H9 (cell line): ENCODE measurements around the gene RNF217. TPM values are rescaled to one million over a fixed set of nuclear protein-coding genes. Genes with fewer than 3 reads are reported as not detected.

Source experiments
- DNase-seq: peaks from one replicate; pipeline ENCODE4 v3.0.0-alpha.2; 2017
- H2AFZ ChIP-seq: one replicate; pipeline ENCODE4 v1.6.1; 2013; ENCODE audit warnings: mild to moderate bottlenecking, low read length, control low read depth, moderate library complexity
- H2AK5ac ChIP-seq: 2 replicates; pipeline ENCODE4 v1.6.1; 2013; ENCODE audit warnings: low read length, control low read depth, mixed read lengths; ENCODE audit not compliant: insufficient read length
- H2BK120ac ChIP-seq: one replicate; pipeline ENCODE4 v1.6.1; 2013; ENCODE audit warnings: low read depth, mild to moderate bottlenecking, low read length, control low read depth, inconsistent platforms; ENCODE audit not compliant: poor library complexity, severe bottlenecking
- H2BK12ac ChIP-seq: 2 replicates; pipeline ENCODE4 v1.6.1; 2013; ENCODE audit warnings: low read length, control low read depth, mixed read lengths, low read depth; ENCODE audit not compliant: insufficient read length
- H2BK15ac ChIP-seq: 2 replicates; pipeline ENCODE4 v1.6.1; 2013; ENCODE audit warnings: low read depth, low read length, control low read depth
- H2BK20ac ChIP-seq: one replicate; pipeline ENCODE4 v1.6.1; 2013; ENCODE audit warnings: low read depth, mild to moderate bottlenecking, low read length, control low read depth, inconsistent platforms; ENCODE audit not compliant: poor library complexity, severe bottlenecking
- H2BK5ac ChIP-seq: 2 replicates; pipeline ENCODE4 v1.6.1; 2013; ENCODE audit warnings: low read length, control low read depth, mixed read lengths; ENCODE audit not compliant: insufficient read length
- H3K14ac ChIP-seq: 2 replicates; pipeline ENCODE4 v1.6.1; 2013; ENCODE audit warnings: low read length, control low read depth; ENCODE audit not compliant: insufficient read depth
- H3K18ac ChIP-seq: 2 replicates; pipeline ENCODE4 v1.6.1; 2013; ENCODE audit warnings: low read depth, mild to moderate bottlenecking, mixed read lengths, low read length, control low read depth; ENCODE audit not compliant: insufficient read length
- H3K23ac ChIP-seq: 2 replicates; pipeline ENCODE4 v1.6.1; 2013; ENCODE audit warnings: low read length, control low read depth, mixed read lengths, low read depth; ENCODE audit not compliant: insufficient read length
- H3K23me2 ChIP-seq: 2 replicates; pipeline ENCODE4 v1.6.1; 2013; ENCODE audit warnings: low read depth, mild to moderate bottlenecking, mixed read lengths, low read length, control low read depth; ENCODE audit not compliant: insufficient read length, poor library complexity, severe bottlenecking
- H3K27ac ChIP-seq: 2 replicates; pipeline ENCODE4 v1.5.1; 2013; ENCODE audit warnings: low read length, control low read depth, mixed read lengths, low read depth; ENCODE audit not compliant: insufficient read length
- H3K27me3 ChIP-seq: 2 replicates; pipeline ENCODE4 v1.6.1; 2013; ENCODE audit warnings: low read length, control low read depth, inconsistent platforms; ENCODE audit not compliant: insufficient read depth
- H3K4ac ChIP-seq: 2 replicates; pipeline ENCODE4 v1.6.1; 2013; ENCODE audit warnings: low read depth, mild to moderate bottlenecking, control low read depth, inconsistent platforms, low read length, moderate library complexity
- H3K4me1 ChIP-seq: 2 replicates; pipeline ENCODE4 v1.6.1; 2013; ENCODE audit warnings: low read length, control low read depth, inconsistent platforms; ENCODE audit not compliant: insufficient read depth
- H3K4me2 ChIP-seq: 2 replicates; pipeline ENCODE4 v1.6.1; 2013; ENCODE audit warnings: low read length, control low read depth, mixed read lengths; ENCODE audit not compliant: insufficient read length, insufficient read depth
- H3K56ac ChIP-seq: 2 replicates; pipeline ENCODE4 v1.6.1; 2013; ENCODE audit warnings: low read depth, mild to moderate bottlenecking, mixed read lengths, low read length, control low read depth; ENCODE audit not compliant: insufficient read length
- H3K79me1 ChIP-seq: 2 replicates; pipeline ENCODE4 v1.6.1; 2013; ENCODE audit warnings: low read depth, mild to moderate bottlenecking, moderate library complexity, low read length, control low read depth, inconsistent platforms; ENCODE audit not compliant: insufficient read depth, poor library complexity, severe bottlenecking
- H3K79me2 ChIP-seq: 2 replicates; pipeline ENCODE4 v1.6.1; 2013; ENCODE audit warnings: low read length, control low read depth, inconsistent platforms; ENCODE audit not compliant: insufficient read depth
- H3K9ac ChIP-seq: 2 replicates; pipeline ENCODE4 v1.6.1; 2013; ENCODE audit warnings: low read length, control low read depth, mixed read lengths; ENCODE audit not compliant: insufficient read length; ENCODE audit errors: extremely low read depth
- H3K9me3 ChIP-seq: one replicate; pipeline ENCODE4 v1.6.1; 2013; ENCODE audit warnings: low read depth, low read length, inconsistent platforms; ENCODE audit not compliant: control insufficient read depth
- H3T11ph ChIP-seq: one replicate; pipeline ENCODE4 v1.6.1; 2013; ENCODE audit warnings: mild to moderate bottlenecking, low read length, control low read depth, inconsistent platforms
- H4K20me1 ChIP-seq: one replicate; pipeline ENCODE4 v1.6.1; 2013; ENCODE audit not compliant: control insufficient read depth, insufficient read length, insufficient read depth
- H4K5ac ChIP-seq: 2 replicates; pipeline ENCODE4 v1.6.1; 2013; ENCODE audit warnings: low read depth, mild to moderate bottlenecking, mixed read lengths, low read length, control low read depth; ENCODE audit not compliant: insufficient read length
- H4K8ac ChIP-seq: replicated peaks from 2 replicates; pipeline ENCODE4 v1.6.1; 2013; ENCODE audit warnings: low read length, control low read depth, mixed read lengths, low read depth; ENCODE audit not compliant: insufficient read length
- H4K91ac ChIP-seq: 2 replicates; pipeline ENCODE4 v1.6.1; 2013; ENCODE audit warnings: low read depth, mild to moderate bottlenecking, moderate library complexity, mixed read lengths, low read length, control low read depth; ENCODE audit not compliant: insufficient read length
- H3K27ac Mint-ChIP-seq, 3 experiments: 2 replicates in 2 of 3; 3 replicates in 1 of 3; pipeline ENCODE4 v1.8.0; 2020 to 2021; ENCODE audit warnings: mixed read lengths in 3 of 3, mild to moderate bottlenecking in 1 of 3, moderate library complexity in 1 of 3
- H3K27me3 Mint-ChIP-seq: 2 replicates; pipeline ENCODE4 v1.8.0; 2021; ENCODE audit warnings: low read depth, mild to moderate bottlenecking, moderate library complexity, mixed read lengths
- H3K36me3 Mint-ChIP-seq, 3 experiments: 2 replicates in 2 of 3; 3 replicates in 1 of 3; pipeline ENCODE4 v1.8.0; 2020 to 2021; ENCODE audit warnings: low read depth in 3 of 3, mixed read lengths in 3 of 3; ENCODE audit not compliant: insufficient read depth in 1 of 3
- H3K4me1 Mint-ChIP-seq, 2 experiments: 2 replicates each; pipeline ENCODE4 v1.8.0; 2020; ENCODE audit warnings: mixed read lengths in 2 of 2
- H3K4me3 Mint-ChIP-seq, 2 experiments: 2 replicates in 1 of 2; 3 replicates in 1 of 2; pipeline ENCODE4 v1.8.0; 2020 to 2021; ENCODE audit warnings: mild to moderate bottlenecking in 2 of 2, mixed read lengths in 2 of 2, moderate library complexity in 1 of 2
- H3K9me3 Mint-ChIP-seq, 2 experiments: 2 replicates in 1 of 2; 3 replicates in 1 of 2; pipeline ENCODE4 v1.8.0; 2020; ENCODE audit warnings: mild to moderate bottlenecking in 2 of 2, mixed read lengths in 2 of 2, moderate library complexity in 1 of 2
- CTCF ChIP-seq: fragments of 200-600 bp; sonication (generic); conservative IDR thresholded peaks from 3 replicates; pipeline ENCODE4 v1.8.0; 2021; ENCODE audit warnings: antibody characterized with exemption, mild to moderate bottlenecking
- WGBS: extraction: QIAGEN DNeasy Blood & Tissue Kit; methylation state at CpG from one replicate; pipeline ENCODE4 v1.1.7; 2013; ENCODE audit warnings: missing lambda C conversion rate, low lambda C conversion rate, mixed read lengths; ENCODE audit not compliant: insufficient read length; ENCODE audit errors: extremely low coverage; 5-methylcytosine and 5-hydroxymethylcytosine counted together
- total RNA-seq: library from RNA; stranded (reverse); gene quantifications from 2 replicates; pipeline ENCODE4 v1.2.1, GENCODE V29; 2021

The RNF217 gene
- total RNA-seq, 1 experiment from 2014 or later: 9.6 TPM

GRCh38 chr6:125078602-125079321 lies 116.5 kb downstream of the RNF217 start:
- Histone ChIP-seq H2BK15ac (no peak overlapping the region), H3K4me1 (no peaks in the 10 kb centered on the region; the same call in 1 of the 2 replicates), H2BK12ac (peak overlapping the region; percentile 45), H2BK120ac (no peak overlapping the region), H2BK5ac (no peak overlapping the region), H3K9me3 (no peaks in the 10 kb centered on the region), H3K27ac (no peak overlapping the region), H3K79me1 (no peaks in the 10 kb centered on the region), H4K91ac (peak overlapping the region; percentile 13), H3K14ac (no peak overlapping the region), H4K8ac (no peak overlapping the region), H3K56ac (no peak overlapping the region), H2BK20ac (no peak overlapping the region), H4K5ac (no peak overlapping the region), H3K4ac (no peak overlapping the region), H3T11ph (no peak overlapping the region), H3K23me2 (no peaks in the 10 kb centered on the region), H3K18ac (no peak overlapping the region), H2AK5ac (no peak overlapping the region), H3K4me2 (no peak overlapping the region), H3K9ac (no peak overlapping the region), H3K79me2 (no peaks in the 10 kb centered on the region), H3K23ac (no peak overlapping the region), H2AFZ (no peak overlapping the region), H4K20me1 (no peaks in the 10 kb centered on the region), H3K27me3 (no peaks in the 10 kb centered on the region)
- Mint-ChIP-seq H3K27me3 (no peaks in the 10 kb centered on the region), H3K4me3 (no peak overlapping the region), H3K9me3 (no peaks in the 10 kb centered on the region), H3K27ac (no peak overlapping the region), H3K4me1 (peaks cover 11 to 13% of the 10 kb centered on the region in 2 experiments), H3K36me3 (no peaks in the 10 kb centered on the region)
- TF ChIP-seq CTCF: no peak
- no peak for DNase-seq
- WGBS: no CpG with 5 or more reads among the region's 5 CpGs
